Right kidney (tissue), 1 donor: ENCODE measurements around the gene GOLT1A.
A peak's percentile ranks its signal among the peaks of the same experiment; 100 is the strongest.
"Not testable (repeated sequence)": the region's sequence is repeated elsewhere in the genome, so short reads cannot be mapped to it uniquely, and the experiment has no call there.

Source experiments
- DNase-seq: peaks from one replicate; pipeline ENCODE4 v3.0.0-alpha.2; 2016

The GOLT1A gene

GRCh38 chr1:204249736-204250427, 36.1 kb upstream of the GOLT1A start:
- DNase-seq, result no peak

- no peak for DNase-seq
Observed at GRCh38 chr1:204248954-204249353, 35.2 kb upstream of the GOLT1A start.

GRCh38 chr1:204246876-204247275, 33.1 kb upstream of the GOLT1A start:
- no peak for DNase-seq

GRCh38 chr1:204242920-204243319, 29.1 kb upstream of the GOLT1A start:
- no peak for DNase-seq

- DNase-seq, result no peak
Observed at GRCh38 chr1:204241914-204242313, 28.1 kb upstream of the GOLT1A start.

GRCh38 chr1:204241050-204241449, 27.3 kb upstream of the GOLT1A start:
- DNase-seq, result no peak

- DNase-seq, result no peak
Observed at GRCh38 chr1:204240233-204240632, 26.4 kb upstream of the GOLT1A start.

GRCh38 chr1:204239401-204239800, 25.6 kb upstream of the GOLT1A start:
- DNase-seq, result not testable (repeated sequence)

GRCh38 chr1:204238520-204238919, 24.7 kb upstream of the GOLT1A start:
- DNase-seq, result not testable (repeated sequence)

GRCh38 chr1:204237515-204237914, 23.7 kb upstream of the GOLT1A start:
- DNase-seq, result not testable (repeated sequence)

- DNase-seq, result no peak
Observed at GRCh38 chr1:204232526-204232925, 18.7 kb upstream of the GOLT1A start.

GRCh38 chr1:204230211-204230610, 16.4 kb upstream of the GOLT1A start:
- no peak for DNase-seq

GRCh38 chr1:204228896-204229295, 15.1 kb upstream of the GOLT1A start:
- DNase-seq, result no peak

- DNase-seq, result no peak
Observed at GRCh38 chr1:204227996-204228785, 14.4 kb upstream of the GOLT1A start.

GRCh38 chr1:204227351-204227750, 13.6 kb upstream of the GOLT1A start:
- DNase-seq, result no peak

GRCh38 chr1:204225841-204226735, 12.3 kb upstream of the GOLT1A start:
- peak; percentile 33 for DNase-seq

- no peak for DNase-seq
Observed at GRCh38 chr1:204224655-204225054, 10.9 kb upstream of the GOLT1A start.

- DNase-seq, result no peak
Observed at GRCh38 chr1:204223129-204223860, 9.5 kb upstream of the GOLT1A start.

GRCh38 chr1:204222764-204223055, 8.9 kb upstream of the GOLT1A start:
- DNase-seq, result no peak

- DNase-seq, result no peak
Observed at GRCh38 chr1:204222006-204222763, 8.4 kb upstream of the GOLT1A start.

GRCh38 chr1:204221271-204221670, 7.5 kb upstream of the GOLT1A start:
- DNase-seq, result no peak
